ENCODE data around the gene CCDC89. TPM values are rescaled to one million over a fixed set of nuclear protein-coding genes. Genes with fewer than 3 reads are reported as not detected.

CCDC89 gene
- total and polyA plus RNA-seq, 2 donors (not counting 1 experiment from before 2014, with no cell fraction given): not detected

- Mint-ChIP-seq H3K4me3 (no peak overlapping the region), H3K27me3 (peaks cover 3% of the 10 kb centered on the region), H3K27ac (no peak overlapping the region), H3K9me3 (ENCODE audit: insufficient read depth) (no peaks in the 10 kb centered on the region), H3K4me1 (no peaks in the 10 kb centered on the region)
- DNase-seq: no peak
- H3K36me3 ChIP-seq (replicated peaks in 1 of 2; ENCODE audit: control extremely low read depth in 1 of 2, control insufficient read depth in 1 of 2, extremely low read depth in 1 of 2, insufficient read depth in 2 of 2, low read length in 1 of 2): no peaks in the 10 kb centered on the region
- H3K9ac ChIP-seq (ENCODE audit: low read length): no peak overlapping the region
- intact Hi-C loops (cut with micrococcal nuclease): no loop called here
- no peak overlapping the region for H3K4me3 ChIP-seq (ENCODE audit: control extremely low read depth in 1 of 5, extremely low read depth in 1 of 5, insufficient read depth in 1 of 5, low read depth in 2 of 5, low read length in 4 of 5)
- no peaks in the 10 kb centered on the region for H4K20me1 ChIP-seq (ENCODE audit: control insufficient read depth, insufficient read depth, low read length, poor library complexity, severe bottlenecking)
- H3K27me3 ChIP-seq (replicated peaks in 1 of 4; ENCODE audit: control extremely low read depth in 1 of 4, control insufficient read depth in 3 of 4, insufficient read depth in 4 of 4, low read length in 3 of 4): no peaks in the 10 kb centered on the region
- H2AFZ ChIP-seq (ENCODE audit: insufficient read depth, low read depth, low read length, poor library complexity, severe bottlenecking): no peak overlapping the region
- H3K79me2 ChIP-seq (ENCODE audit: control insufficient read depth, insufficient read depth, low read length): no peaks in the 10 kb centered on the region
- H3K27ac ChIP-seq (ENCODE audit: low read length in 2 of 2): no peak overlapping the region
- CTCF ChIA-PET: no interaction called here
- no peak for ATAC-seq (ENCODE audit: low read depth)
- H3K9me3 ChIP-seq (ENCODE audit: control extremely low read depth in 1 of 3, control insufficient read depth in 2 of 3, insufficient read depth in 1 of 3, low read length in 2 of 3): no peaks in the 10 kb centered on the region
- H3K4me1 ChIP-seq (ENCODE audit: control insufficient read depth in 2 of 2, insufficient read depth in 2 of 2, low read length in 2 of 2): no peaks in the 10 kb centered on the region
- TF ChIP-seq CTCF (IDR thresholded peaks at IDR 0.05) (no peak), EZH2 (IDR thresholded peaks at IDR 0.05; ENCODE audit: borderline replicate concordance, insufficient read depth, low read depth, low read length, poor library complexity, severe bottlenecking) (no peak)
- H3K4me2 ChIP-seq (replicated peaks; ENCODE audit: low read depth, low read length, poor library complexity, severe bottlenecking): no peak overlapping the region
- WGBS (ENCODE audit: insufficient coverage): 90% methylated on average over 4 of the region's 7 CpGs
- POLR2A ChIA-PET: no interaction called here
These were observed 32.3 kb upstream of the CCDC89 start for GRCh38 chr11:85718126-85718943.

GRCh38 chr11:85717429-85717828 lies 31.4 kb upstream of the CCDC89 start:
- Histone ChIP-seq H3K79me2 (ENCODE audit: control insufficient read depth, insufficient read depth, low read length) (no peaks in the 10 kb centered on the region), H3K4me3 (ENCODE audit: control extremely low read depth in 1 of 5, extremely low read depth in 1 of 5, insufficient read depth in 1 of 5, low read depth in 2 of 5, low read length in 4 of 5) (no peak overlapping the region), H3K9ac (ENCODE audit: low read length) (no peak overlapping the region), H3K27ac (ENCODE audit: low read length in 2 of 2) (no peak overlapping the region), H3K4me1 (ENCODE audit: control insufficient read depth in 2 of 2, insufficient read depth in 2 of 2, low read length in 2 of 2) (no peaks in the 10 kb centered on the region), H4K20me1 (ENCODE audit: control insufficient read depth, insufficient read depth, low read length, poor library complexity, severe bottlenecking) (no peaks in the 10 kb centered on the region), H3K4me2 (replicated peaks; ENCODE audit: low read depth, low read length, poor library complexity, severe bottlenecking) (no peak overlapping the region), H3K27me3 (replicated peaks in 1 of 4; ENCODE audit: control extremely low read depth in 1 of 4, control insufficient read depth in 3 of 4, insufficient read depth in 4 of 4, low read length in 3 of 4) (no peaks in the 10 kb centered on the region), H2AFZ (ENCODE audit: insufficient read depth, low read depth, low read length, poor library complexity, severe bottlenecking) (no peak overlapping the region), H3K36me3 (replicated peaks in 1 of 2; ENCODE audit: control extremely low read depth in 1 of 2, control insufficient read depth in 1 of 2, extremely low read depth in 1 of 2, insufficient read depth in 2 of 2, low read length in 1 of 2) (no peaks in the 10 kb centered on the region), H3K9me3 (ENCODE audit: control extremely low read depth in 1 of 3, control insufficient read depth in 2 of 3, insufficient read depth in 1 of 3, low read length in 2 of 3) (no peaks in the 10 kb centered on the region)
- H3K27ac Mint-ChIP-seq: no peak overlapping the region
- ChIA-PET POLR2A (no interaction called here), CTCF (no interaction called here)
- 100% methylated on average over 1 of the region's 2 CpGs for WGBS (ENCODE audit: insufficient coverage)
- DNase-seq (no peak), ATAC-seq (ENCODE audit: low read depth) (no peak)
- TF ChIP-seq CTCF (IDR thresholded peaks at IDR 0.05) (no peak), EZH2 (IDR thresholded peaks at IDR 0.05; ENCODE audit: borderline replicate concordance, insufficient read depth, low read depth, low read length, poor library complexity, severe bottlenecking) (no peak)
- intact Hi-C loops (cut with micrococcal nuclease): no loop called here
- no peak overlapping the region for H3K4me3 Mint-ChIP-seq
- H3K9me3 Mint-ChIP-seq (ENCODE audit: insufficient read depth): no peaks in the 10 kb centered on the region
- H3K4me1 Mint-ChIP-seq: no peaks in the 10 kb centered on the region
- H3K27me3 Mint-ChIP-seq: peaks cover 3% of the 10 kb centered on the region
